GM21360 (cell line): ENCODE data around the gene COCH.
"Not testable (repeated sequence)": the region's sequence is repeated elsewhere in the genome, so short reads cannot be mapped to it uniquely, and the experiment has no call there.

Experiments
- ATAC-seq: cut with Tn5 transposase; IDR thresholded peaks from one replicate; pipeline ENCODE4 v1.9.1; 2021; ENCODE audit warnings: mild to moderate bottlenecking, moderate library complexity; ENCODE audit not compliant: unreplicated experiment

COCH gene

GRCh38 chr14:30915596-30915995 lies 41.2 kb downstream of the COCH start:
- no peak for ATAC-seq

- no peak for ATAC-seq
These were observed 46.9 kb downstream of the COCH start for GRCh38 chr14:30921305-30921704.

GRCh38 chr14:30921788-30922187 lies 47.4 kb downstream of the COCH start:
- no peak for ATAC-seq

GRCh38 chr14:30925254-30925653 lies 50.9 kb downstream of the COCH start:
- ATAC-seq = no peak

- no peak for ATAC-seq
These were observed 54.1 kb downstream of the COCH start for GRCh38 chr14:30928462-30928861.

GRCh38 chr14:30933937-30934336 lies 59.6 kb downstream of the COCH start:
- not testable (repeated sequence) for ATAC-seq

GRCh38 chr14:30935445-30935844 lies 61.1 kb downstream of the COCH start:
- no peak for ATAC-seq

- no peak for ATAC-seq
These were observed 64.3 kb downstream of the COCH start for GRCh38 chr14:30938617-30939016.
